Lung (tissue), 12 donors: ENCODE data around the gene MYO16. TPM values are rescaled to one million over a fixed set of nuclear protein-coding genes. Genes with fewer than 3 reads are reported as not detected.

Experiments used
- ATAC-seq: fragments of 200-7000 bp; cut with Tn5 transposase; one replicate; pipeline ENCODE4 v1.9.1; 2020; ENCODE audit warnings: moderate number of reproducible peaks; ENCODE audit not compliant: insufficient read depth, low FRiP score
- DNase-seq, 3 donors: peaks; one replicate each; pipeline ENCODE4 v3.0.0-alpha.2; 2013 to 2017
- H3K27ac ChIP-seq, 2 donors: one replicate each; pipeline ENCODE4 v1.5.1; 2013; ENCODE audit warnings: mild to moderate bottlenecking in 2 of 2, moderate library complexity in 2 of 2, control low read depth in 1 of 2, inconsistent platforms in 1 of 2, low read depth in 1 of 2, low read length in 1 of 2
- H3K27me3 ChIP-seq, 3 donors: one replicate each; pipeline ENCODE4 v1.5.1; 2013; ENCODE audit warnings: low read length in 2 of 3; ENCODE audit not compliant: control insufficient read depth in 3 of 3, insufficient read depth in 3 of 3
- H3K36me3 ChIP-seq, 4 donors: one replicate each; pipeline ENCODE4 v1.5.1; 2013; ENCODE audit warnings: low read length in 4 of 4, mild to moderate bottlenecking in 1 of 4, moderate library complexity in 1 of 4; ENCODE audit not compliant: control insufficient read depth in 4 of 4, insufficient read depth in 4 of 4
- H3K4me1 ChIP-seq, 5 donors: one replicate each; pipeline ENCODE4 v1.5.1; 2013; ENCODE audit warnings: low read length in 5 of 5, mild to moderate bottlenecking in 2 of 5, moderate library complexity in 1 of 5; ENCODE audit not compliant: control insufficient read depth in 5 of 5, insufficient read depth in 5 of 5
- H3K4me3 ChIP-seq: one replicate; pipeline ENCODE4 v1.5.1; 2013; ENCODE audit warnings: mild to moderate bottlenecking, control low read depth, moderate library complexity
- H3K9ac ChIP-seq, 2 donors: one replicate each; pipeline ENCODE4 v1.5.1; 2013; ENCODE audit warnings: low read length in 2 of 2, control low read depth in 1 of 2; ENCODE audit not compliant: insufficient read depth in 1 of 2
- H3K9me3 ChIP-seq, 4 donors: one replicate each; pipeline ENCODE4 v1.5.1; 2013; ENCODE audit warnings: low read length in 3 of 4, mild to moderate bottlenecking in 1 of 4, moderate library complexity in 1 of 4; ENCODE audit not compliant: control insufficient read depth in 4 of 4, insufficient read depth in 3 of 4
- CTCF ChIP-seq: IDR thresholded peaks from 2 replicates; pipeline ENCODE4 v1.5.1; 2012; ENCODE audit warnings: mild to moderate bottlenecking; ENCODE audit errors: control extremely low read depth, extremely low read depth
- WGBS, 2 donors: extraction: QIAGEN DNeasy Blood & Tissue Kit; methylation state at CpG; one replicate each; pipeline ENCODE4 v1.1.7; 2013; 5-methylcytosine and 5-hydroxymethylcytosine counted together
- polyA plus RNA-seq, 2 donors: library from polyadenylated mRNA; stranded (reverse); fragments of 200-250 nt; gene quantifications; one replicate each; pipeline ENCODE4 v1.2.1, GENCODE V29; 2013
- total RNA-seq, 2 donors: library from RNA; depleted of rRNA in 1 of 2; stranded (reverse); fragments of >200 nt in 1 of 2; gene quantifications; one replicate each; pipeline ENCODE4 v1.2.1, GENCODE V29; 2014 to 2021
- donor health status: control.
- donor health status: control.
- donor health status: Bipolar disorder and iron deficiency.
- donor health status: healthy.
- donor health status: DM: yes; HTN: yes; CAD: no.

Gene MYO16
- total and polyA plus RNA-seq, 4 donors: 0.12 to 13.8 (median 0.88) TPM

- no peak for TF ChIP-seq CTCF
- Histone ChIP-seq H3K9ac (no peak overlapping the region), H3K27ac (no peak overlapping the region), H3K36me3 (no peaks in the 10 kb centered on the region), H3K27me3 (peaks cover 0 to 2% (median 0%) of the 10 kb centered on the region in 3 donors), H3K4me3 (no peak overlapping the region), H3K9me3 (no peaks in the 10 kb centered on the region), H3K4me1 (peaks cover 0 to 2% (median 0%) of the 10 kb centered on the region in 5 donors)
- DNase-seq (no peak), ATAC-seq (no peak)
- WGBS, 2 donors: 92 to 94% methylated on average over 5 of the region's 5 CpGs
Observed at GRCh38 chr13:108858676-108859075, 229.3 kb downstream of the MYO16 start.

- H3K4me1 ChIP-seq: peaks cover 0 to 2% (median 0%) of the 10 kb centered on the region in 5 donors
- no peak for TF ChIP-seq CTCF
- no peak overlapping the region for H3K27ac ChIP-seq
- DNase-seq: peak; percentile 55 to 64 (median 61)
- H3K4me3 ChIP-seq: no peak overlapping the region
- H3K9ac ChIP-seq: no peak overlapping the region
- no peak for ATAC-seq
- peaks cover 0 to 2% (median 0%) of the 10 kb centered on the region in 3 donors for H3K27me3 ChIP-seq
- H3K36me3 ChIP-seq: no peaks in the 10 kb centered on the region
- 36 to 57% methylated on average over 8 of the region's 8 CpGs for WGBS, 2 donors
- H3K9me3 ChIP-seq: no peaks in the 10 kb centered on the region
Observed at GRCh38 chr13:108859197-108860012, 230.0 kb downstream of the MYO16 start.

- no peak for DNase-seq
- no peak overlapping the region for H3K9ac ChIP-seq
- H3K4me3 ChIP-seq: no peak overlapping the region
- peaks cover 0 to 2% (median 0%) of the 10 kb centered on the region in 5 donors for H3K4me1 ChIP-seq
- WGBS, 2 donors: 84 to 85% methylated on average over 3 of the region's 3 CpGs
- TF ChIP-seq CTCF: no peak
- peaks cover 0 to 2% (median 0%) of the 10 kb centered on the region in 3 donors for H3K27me3 ChIP-seq
- no peak overlapping the region for H3K27ac ChIP-seq
- ATAC-seq: no peak
- no peaks in the 10 kb centered on the region for H3K9me3 ChIP-seq
- no peaks in the 10 kb centered on the region for H3K36me3 ChIP-seq
Observed at GRCh38 chr13:108860418-108860817, 231.0 kb downstream of the MYO16 start.
